ENCODE data around the gene TMC8.

DNA sequence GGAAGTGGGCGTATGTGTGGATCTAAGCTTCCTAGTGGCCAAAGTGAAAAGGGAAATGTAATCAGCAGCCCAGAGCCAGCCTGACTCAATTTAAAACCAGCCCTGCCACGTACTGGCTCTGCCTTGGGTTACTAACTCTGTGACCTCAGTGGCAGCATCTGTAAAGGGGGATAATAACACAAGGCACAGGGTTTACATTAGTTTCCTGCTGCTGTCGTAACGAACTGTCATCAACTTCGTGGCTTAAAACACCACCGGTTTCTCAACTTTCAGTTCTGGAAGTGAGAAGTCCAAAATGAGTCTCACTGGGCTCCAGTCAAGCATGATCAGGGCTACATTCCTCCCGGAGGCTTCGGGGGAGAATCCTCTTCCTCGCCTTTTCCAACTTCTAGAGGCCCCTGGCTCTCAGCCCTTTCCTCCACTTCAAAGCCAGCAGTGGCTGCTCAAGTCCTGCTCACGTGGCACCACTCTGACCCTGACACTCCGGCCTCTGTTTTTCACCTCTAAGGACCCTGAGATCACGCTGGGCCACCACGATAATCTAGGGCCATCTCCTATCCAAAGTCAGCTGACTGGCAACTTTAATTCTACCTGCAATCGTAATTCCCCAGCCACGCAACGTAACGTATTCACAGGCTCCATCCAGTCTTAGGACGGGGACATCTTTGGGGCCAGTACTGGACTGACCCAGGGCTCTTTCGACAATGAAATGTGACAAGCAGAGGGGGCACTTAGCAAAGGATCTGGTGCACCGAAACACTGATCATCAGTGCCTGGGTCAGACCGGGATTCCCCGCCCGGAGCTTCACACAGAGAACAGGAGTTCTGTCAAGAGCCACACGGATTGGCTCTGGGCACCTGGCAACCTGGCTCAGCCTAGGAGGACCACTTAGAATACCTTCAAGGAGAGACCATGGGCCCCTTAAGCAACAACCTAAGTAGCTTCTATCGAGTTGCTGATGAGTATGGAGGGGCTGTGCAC, 16.5 kb upstream of the TMC8 start:
- TF ChIP-seq CREB1 (IDR thresholded peaks at IDR 0.05; ENCODE audit: low read depth) (no peak), EP300 (IDR thresholded peaks at IDR 0.05; ENCODE audit: borderline replicate concordance) (no peak), CEBPB (IDR thresholded peaks at IDR 0.05) (no peak), RAD21 (IDR thresholded peaks at IDR 0.05; ENCODE audit: low read depth) (no peak), EGR1 (IDR thresholded peaks at IDR 0.05) (no peak), TAF1 (IDR thresholded peaks at IDR 0.05; ENCODE audit: low read depth) (no peak), TEAD4 (IDR thresholded peaks at IDR 0.05) (no peak), YY1 (IDR thresholded peaks at IDR 0.05; ENCODE audit: low read depth) (no peak), ZBTB7A (IDR thresholded peaks at IDR 0.05; ENCODE audit: low read depth) (no peak), NFIC (IDR thresholded peaks at IDR 0.05) (no peak), TCF12 (IDR thresholded peaks at IDR 0.05; ENCODE audit: low read depth) (no peak)
- TF ChIP-seq, protein P1, sequence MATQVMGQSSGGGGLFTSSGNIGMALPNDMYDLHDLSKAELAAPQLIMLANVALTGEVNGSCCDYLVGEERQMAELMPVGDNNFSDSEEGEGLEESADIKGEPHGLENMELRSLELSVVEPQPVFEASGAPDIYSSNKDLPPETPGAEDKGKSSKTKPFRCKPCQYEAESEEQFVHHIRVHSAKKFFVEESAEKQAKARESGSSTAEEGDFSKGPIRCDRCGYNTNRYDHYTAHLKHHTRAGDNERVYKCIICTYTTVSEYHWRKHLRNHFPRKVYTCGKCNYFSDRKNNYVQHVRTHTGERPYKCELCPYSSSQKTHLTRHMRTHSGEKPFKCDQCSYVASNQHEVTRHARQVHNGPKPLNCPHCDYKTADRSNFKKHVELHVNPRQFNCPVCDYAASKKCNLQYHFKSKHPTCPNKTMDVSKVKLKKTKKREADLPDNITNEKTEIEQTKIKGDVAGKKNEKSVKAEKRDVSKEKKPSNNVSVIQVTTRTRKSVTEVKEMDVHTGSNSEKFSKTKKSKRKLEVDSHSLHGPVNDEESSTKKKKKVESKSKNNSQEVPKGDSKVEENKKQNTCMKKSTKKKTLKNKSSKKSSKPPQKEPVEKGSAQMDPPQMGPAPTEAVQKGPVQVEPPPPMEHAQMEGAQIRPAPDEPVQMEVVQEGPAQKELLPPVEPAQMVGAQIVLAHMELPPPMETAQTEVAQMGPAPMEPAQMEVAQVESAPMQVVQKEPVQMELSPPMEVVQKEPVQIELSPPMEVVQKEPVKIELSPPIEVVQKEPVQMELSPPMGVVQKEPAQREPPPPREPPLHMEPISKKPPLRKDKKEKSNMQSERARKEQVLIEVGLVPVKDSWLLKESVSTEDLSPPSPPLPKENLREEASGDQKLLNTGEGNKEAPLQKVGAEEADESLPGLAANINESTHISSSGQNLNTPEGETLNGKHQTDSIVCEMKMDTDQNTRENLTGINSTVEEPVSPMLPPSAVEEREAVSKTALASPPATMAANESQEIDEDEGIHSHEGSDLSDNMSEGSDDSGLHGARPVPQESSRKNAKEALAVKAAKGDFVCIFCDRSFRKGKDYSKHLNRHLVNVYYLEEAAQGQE (IDR thresholded peaks at IDR 0.05; ENCODE audit: low read depth) = no peak
- TF ChIP-seq, protein P2, sequence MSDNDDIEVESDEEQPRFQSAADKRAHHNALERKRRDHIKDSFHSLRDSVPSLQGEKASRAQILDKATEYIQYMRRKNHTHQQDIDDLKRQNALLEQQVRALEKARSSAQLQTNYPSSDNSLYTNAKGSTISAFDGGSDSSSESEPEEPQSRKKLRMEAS (IDR thresholded peaks at IDR 0.05) = no peak
- TF ChIP-seq, protein P3, sequence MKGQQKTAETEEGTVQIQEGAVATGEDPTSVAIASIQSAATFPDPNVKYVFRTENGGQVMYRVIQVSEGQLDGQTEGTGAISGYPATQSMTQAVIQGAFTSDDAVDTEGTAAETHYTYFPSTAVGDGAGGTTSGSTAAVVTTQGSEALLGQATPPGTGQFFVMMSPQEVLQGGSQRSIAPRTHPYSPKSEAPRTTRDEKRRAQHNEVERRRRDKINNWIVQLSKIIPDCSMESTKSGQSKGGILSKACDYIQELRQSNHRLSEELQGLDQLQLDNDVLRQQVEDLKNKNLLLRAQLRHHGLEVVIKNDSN (IDR thresholded peaks at IDR 0.05) = no peak

All from Ishikawa (cell line).